GM12801 (cell line): ENCODE measurements around the gene KRT37.

ENCODE experiments used
- CTCF ChIP-seq: IDR thresholded peaks from one replicate; pipeline ENCODE4 v1.5.1; 2011; ENCODE audit warnings: control low read depth; ENCODE audit not compliant: insufficient read length; ENCODE audit errors: extremely low read depth

Gene KRT37

GRCh38 chr17:41462705-41463104, 38.3 kb upstream of the KRT37 start:
- TF ChIP-seq CTCF = no peak

GRCh38 chr17:41457676-41458075, 33.3 kb upstream of the KRT37 start:
- TF ChIP-seq CTCF = no peak

GRCh38 chr17:41456204-41456603, 31.8 kb upstream of the KRT37 start:
- TF ChIP-seq CTCF = no peak

- no peak for TF ChIP-seq CTCF
Measured at GRCh38 chr17:41455236-41455635, 30.9 kb upstream of the KRT37 start.

- TF ChIP-seq CTCF = no peak
Measured at GRCh38 chr17:41453066-41453465, 28.7 kb upstream of the KRT37 start.

- TF ChIP-seq CTCF = no peak
Measured at GRCh38 chr17:41452281-41452680, 27.9 kb upstream of the KRT37 start.

- TF ChIP-seq CTCF = no peak
Measured at GRCh38 chr17:41451154-41451728, 26.9 kb upstream of the KRT37 start.
